ENCODE results near the gene LYPD3.
"Not testable (repeated sequence)": the region's sequence is repeated elsewhere in the genome, so short reads cannot be mapped to it uniquely, and the experiment has no call there.

LYPD3 gene

GRCh38 chr19:43461303-43461702 lies 4.1 kb downstream of the LYPD3 start:
- DNase-seq (ENCODE audit: low spot score): no peak

GRCh38 chr19:43460362-43461016 lies 4.9 kb downstream of the LYPD3 start:
- no peak for DNase-seq (ENCODE audit: low spot score)

- DNase-seq (ENCODE audit: low spot score): peak; percentile 32
These were observed 7.6 kb downstream of the LYPD3 start for GRCh38 chr19:43457809-43458208.

GRCh38 chr19:43455321-43456113 lies 9.9 kb downstream of the LYPD3 start:
- no peak for DNase-seq (ENCODE audit: low spot score)

GRCh38 chr19:43454031-43454430 lies 11.4 kb downstream of the LYPD3 start:
- DNase-seq (ENCODE audit: low spot score): no peak

GRCh38 chr19:43452582-43452981 lies 12.8 kb downstream of the LYPD3 start:
- DNase-seq (ENCODE audit: low spot score): no peak

- DNase-seq (ENCODE audit: low spot score): peak; percentile 69
These were observed 14.8 kb downstream of the LYPD3 start for GRCh38 chr19:43450545-43450997.

- DNase-seq (ENCODE audit: low spot score): no peak
These were observed 17.8 kb downstream of the LYPD3 start for GRCh38 chr19:43447655-43448054.

GRCh38 chr19:43446746-43447489 lies 18.5 kb downstream of the LYPD3 start:
- peak; percentile 76 for DNase-seq (ENCODE audit: low spot score)

- no peak for DNase-seq (ENCODE audit: low spot score)
These were observed 20.0 kb downstream of the LYPD3 start for GRCh38 chr19:43445426-43445825.

GRCh38 chr19:43444531-43445287 lies 20.7 kb downstream of the LYPD3 start:
- peak; percentile 87 for DNase-seq (ENCODE audit: low spot score)

- not testable (repeated sequence) for DNase-seq (ENCODE audit: low spot score)
These were observed 21.3 kb downstream of the LYPD3 start for GRCh38 chr19:43444091-43444490.

- DNase-seq (ENCODE audit: low spot score): no peak
These were observed 23.7 kb downstream of the LYPD3 start for GRCh38 chr19:43441716-43442115.

- no peak for DNase-seq (ENCODE audit: low spot score)
These were observed 25.7 kb downstream of the LYPD3 start for GRCh38 chr19:43439709-43440063.

- DNase-seq (ENCODE audit: low spot score): peak; percentile 57
These were observed 26.2 kb downstream of the LYPD3 start for GRCh38 chr19:43439032-43439708.

- no peak for DNase-seq (ENCODE audit: low spot score)
These were observed 26.9 kb downstream of the LYPD3 start for GRCh38 chr19:43438291-43439031.

- no peak for DNase-seq (ENCODE audit: low spot score)
These were observed 27.7 kb downstream of the LYPD3 start for GRCh38 chr19:43437712-43438111.

GRCh38 chr19:43437284-43437683 lies 28.1 kb downstream of the LYPD3 start:
- not testable (repeated sequence) for DNase-seq (ENCODE audit: low spot score)

- no peak for DNase-seq (ENCODE audit: low spot score)
These were observed 29.6 kb downstream of the LYPD3 start for GRCh38 chr19:43435775-43436174.

GRCh38 chr19:43433689-43434088 lies 31.7 kb downstream of the LYPD3 start:
- DNase-seq (ENCODE audit: low spot score): no peak

GRCh38 chr19:43433358-43433673 lies 32.1 kb downstream of the LYPD3 start:
- DNase-seq (ENCODE audit: low spot score): no peak

All from kidney tubule cell (primary cell).